GM12875 (cell line): ENCODE measurements around the gene ZNF548.

Experiments used
- H3K4me3 ChIP-seq: one replicate; pipeline ENCODE4 v1.5.1; 2011; ENCODE audit warnings: low read depth, low read length, control low read depth
- CTCF ChIP-seq: IDR thresholded peaks from 2 replicates; pipeline ENCODE4 v1.5.1; 2011; ENCODE audit warnings: low read depth, mild to moderate bottlenecking, control low read depth, inconsistent platforms, low read length, moderate library complexity, borderline replicate concordance; ENCODE audit not compliant: insufficient read depth

Gene ZNF548

GRCh38 chr19:57452307-57452706 is 62.7 kb downstream of the ZNF548 start:
- no peak for TF ChIP-seq CTCF
- no peak overlapping the region for H3K4me3 ChIP-seq
